Nucleus accumbens (tissue), 56 donors: Measurements from ENCODE around the gene PDE7B.

Experiments used
- DNase-seq, 56 donors: peaks; one replicate each; lab custom pipeline; 2025; lab: John Stamatoyannopoulos, UW

PDE7B gene

DNA sequence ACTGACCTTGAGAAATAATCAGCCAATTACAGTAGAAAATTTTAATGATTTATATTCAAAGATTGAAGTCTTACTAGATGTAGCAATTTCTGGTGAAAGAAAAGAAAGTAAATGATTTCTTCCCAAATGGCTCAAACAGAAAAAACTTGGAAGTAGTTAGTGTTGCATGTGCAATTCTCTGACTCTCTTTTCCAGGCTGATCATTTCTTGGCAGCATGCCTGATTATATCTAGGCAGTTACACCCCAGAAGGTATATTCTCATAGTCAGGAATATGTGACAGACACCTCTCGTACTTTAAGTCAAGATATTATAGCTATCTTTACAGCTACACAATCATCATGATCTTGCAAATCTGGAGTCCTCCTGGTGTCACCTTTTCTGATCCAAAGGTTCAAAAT lies 122.9 kb downstream of the PDE7B start:
- no peak for DNase-seq

DNA sequence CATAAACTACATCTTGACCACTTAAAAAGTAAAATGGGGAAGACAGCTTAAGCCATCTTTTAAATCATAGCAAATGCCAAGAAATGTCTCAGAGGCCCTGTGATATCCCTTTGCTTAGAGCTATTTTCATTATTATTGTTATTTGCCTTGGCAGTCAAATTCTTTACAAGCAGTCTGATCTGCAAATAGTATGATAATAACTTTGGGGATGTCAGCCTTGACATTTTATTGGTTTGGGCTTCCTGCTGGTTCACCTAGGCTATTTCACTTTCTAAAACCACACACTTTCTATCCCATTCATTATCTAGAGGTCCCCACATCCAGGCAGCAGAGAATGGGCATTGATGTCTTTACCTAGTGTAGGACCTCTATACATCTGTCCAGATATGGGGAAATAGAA lies 125.1 kb downstream of the PDE7B start:
- DNase-seq, result no peak

DNA sequence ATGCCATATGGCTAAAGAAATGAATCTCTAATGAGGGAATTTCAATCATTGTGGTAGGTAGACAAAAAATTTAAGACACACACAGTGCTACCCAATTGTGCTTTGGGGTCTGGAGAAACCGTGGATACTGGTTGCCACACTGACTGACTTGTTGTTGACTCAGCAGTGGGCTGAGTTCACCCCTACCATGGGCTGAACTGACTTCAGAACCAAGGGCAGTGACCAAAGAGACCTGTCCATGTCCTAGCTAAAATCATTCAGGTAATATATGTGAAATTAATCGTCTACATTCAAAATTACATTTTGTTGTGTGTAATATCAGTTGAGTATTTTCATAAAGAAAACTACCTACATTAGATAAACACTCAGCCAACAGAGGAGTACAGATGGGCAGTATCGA lies 131.6 kb downstream of the PDE7B start:
- DNase-seq, result no peak

DNA sequence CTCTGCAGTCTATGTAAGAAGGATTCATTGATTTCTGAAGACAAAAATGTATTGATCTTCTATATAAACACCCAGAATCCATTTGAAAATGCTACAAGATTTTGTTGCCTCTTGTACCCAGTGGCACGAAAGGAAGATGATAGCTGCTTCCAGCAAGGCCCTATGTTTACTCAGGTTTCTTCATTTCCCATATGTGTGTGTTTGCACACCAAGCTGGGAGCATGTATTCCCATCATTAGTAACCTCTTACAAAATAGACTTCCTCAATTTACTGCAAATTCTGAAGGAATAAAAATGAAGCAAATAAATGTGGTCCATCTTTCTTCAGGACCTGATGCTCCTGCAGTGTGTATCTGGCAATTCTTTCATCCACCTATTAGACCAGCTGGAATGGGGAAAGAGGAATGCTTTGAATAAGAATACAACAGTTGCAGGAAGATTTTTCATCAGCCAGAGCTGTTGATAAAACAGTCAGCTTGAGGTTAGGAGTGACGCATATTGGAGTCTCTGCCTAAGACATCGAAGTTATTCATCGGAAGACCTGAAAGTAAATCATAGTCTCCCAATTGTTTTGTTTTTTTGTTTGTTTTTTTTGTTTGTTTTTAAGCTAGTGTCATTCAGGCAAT lies 132.3 kb downstream of the PDE7B start:
- no peak for DNase-seq

DNA sequence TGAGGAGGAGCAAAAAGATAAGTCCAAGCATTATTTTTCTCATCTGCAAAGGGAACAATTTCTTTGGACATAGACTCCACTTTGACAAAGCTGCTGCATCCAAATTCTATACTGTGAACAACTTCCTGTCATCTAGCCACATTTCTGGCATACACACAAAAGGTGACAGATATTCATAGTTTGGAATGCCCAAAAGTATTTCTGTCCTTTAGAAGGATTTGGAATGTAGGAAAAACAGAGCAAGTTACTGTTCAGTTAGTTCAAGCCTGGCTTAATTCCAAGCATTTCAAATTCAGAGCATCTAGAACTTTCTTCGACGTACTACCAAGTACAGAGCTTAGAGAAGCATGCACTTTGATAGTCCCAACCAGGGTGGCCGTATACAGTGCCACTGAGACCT lies 134.0 kb downstream of the PDE7B start:
- DNase-seq, result no peak

DNA sequence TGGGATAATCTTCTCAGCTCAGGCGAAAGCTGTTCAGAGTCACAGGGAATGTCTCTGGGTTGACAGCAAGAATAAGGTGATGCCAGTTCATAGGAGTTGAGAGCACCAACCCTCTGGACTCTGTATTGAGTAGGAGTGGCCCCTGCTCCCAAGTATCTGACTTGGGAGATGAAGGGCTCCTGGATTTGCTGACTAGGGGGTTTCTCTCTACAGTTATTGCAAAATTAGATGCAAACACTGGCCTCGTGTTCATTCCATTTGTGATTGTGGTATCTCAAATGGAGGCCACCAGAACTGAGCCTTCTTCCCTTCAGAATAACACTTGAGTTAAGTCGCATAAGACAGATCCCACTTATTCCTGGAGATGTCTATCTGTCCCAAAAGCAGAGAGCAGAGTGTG lies 135.7 kb downstream of the PDE7B start:
- DNase-seq, result no peak

DNA sequence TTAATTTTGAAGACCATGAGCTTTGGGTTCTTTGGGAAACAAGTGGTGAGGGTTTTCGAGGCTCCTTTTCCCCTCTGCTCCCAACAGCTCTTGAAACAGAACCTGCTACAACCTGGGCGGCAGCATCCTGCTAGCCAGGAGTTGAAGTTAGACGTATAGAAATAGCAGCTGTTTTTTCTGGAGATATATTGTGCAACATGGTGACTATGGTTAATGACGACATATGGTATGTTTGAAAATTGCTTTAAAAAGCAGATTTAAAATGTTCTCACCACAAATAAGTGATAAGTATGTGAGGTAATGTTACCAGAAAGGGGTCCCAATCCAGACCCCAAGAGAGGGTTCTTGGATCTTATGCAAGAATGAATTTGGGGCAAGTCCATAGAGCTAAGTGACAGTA lies 138.9 kb downstream of the PDE7B start:
- no peak for DNase-seq

DNA sequence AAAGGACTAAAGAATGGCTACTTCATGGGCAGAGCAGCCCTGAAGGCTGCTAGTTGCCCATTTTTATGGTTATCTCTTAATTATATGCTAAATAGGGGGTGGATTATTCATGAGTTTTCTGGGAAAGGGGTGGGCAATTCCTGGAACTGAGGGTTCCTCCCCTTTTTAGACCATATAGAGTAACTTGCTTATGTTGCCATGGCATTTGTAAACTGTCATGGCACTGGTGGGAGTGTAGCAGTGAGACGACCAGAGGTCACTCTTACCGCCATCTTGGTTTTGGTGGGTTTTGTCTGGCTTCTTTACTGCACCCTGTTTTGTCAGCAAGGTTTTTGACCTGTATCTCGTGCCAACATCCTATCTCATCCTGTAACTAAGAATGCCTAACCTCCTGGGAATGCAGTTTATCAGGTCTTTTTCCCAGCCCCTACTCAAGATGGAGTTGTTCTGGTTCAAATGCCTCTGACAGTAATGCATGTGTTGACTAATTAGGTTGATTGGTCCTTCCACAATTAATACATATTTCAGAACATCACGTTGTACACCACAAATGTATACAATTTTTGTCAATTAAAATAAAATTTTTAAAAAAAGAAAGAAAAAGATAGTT lies 139.5 kb downstream of the PDE7B start:
- no peak for DNase-seq

DNA sequence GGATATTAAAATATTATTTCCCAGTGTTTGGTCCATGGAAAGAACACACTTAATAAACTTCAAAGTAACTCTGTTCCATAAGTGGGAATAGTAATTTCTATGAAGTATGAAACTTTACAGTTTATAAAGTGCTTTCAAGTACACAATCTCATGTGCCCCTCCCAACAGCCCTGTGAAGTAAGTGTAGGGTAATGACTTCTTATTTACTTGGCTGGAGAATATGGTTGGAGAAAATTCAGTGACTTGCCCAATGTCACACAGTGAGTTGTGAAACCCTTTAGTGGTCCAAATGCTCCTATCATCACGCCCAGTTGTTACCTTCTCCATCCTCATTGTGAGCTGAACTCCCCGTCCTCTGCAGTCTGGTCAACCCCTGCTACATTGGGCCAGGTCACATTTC lies 141.2 kb downstream of the PDE7B start:
- DNase-seq, result no peak

DNA sequence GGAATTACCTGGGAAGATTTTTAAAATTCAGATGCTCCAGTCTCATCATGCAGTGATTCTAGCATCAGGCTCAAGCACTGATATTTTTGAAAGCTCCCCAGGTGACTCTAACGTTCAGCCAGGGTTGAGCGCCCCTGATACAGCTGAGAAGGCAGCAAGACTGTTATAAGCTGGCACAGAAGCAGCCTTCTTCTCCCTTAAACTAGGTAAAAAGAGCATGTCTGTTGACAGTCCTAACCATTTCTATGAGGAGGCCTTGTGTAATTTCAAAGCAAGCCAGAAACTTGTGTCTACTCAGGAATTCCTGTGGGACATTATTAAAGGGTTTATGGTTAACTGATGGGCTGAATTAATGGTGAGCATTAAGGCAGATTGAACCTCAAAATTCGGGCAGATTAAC lies 141.9 kb downstream of the PDE7B start:
- no peak for DNase-seq

DNA sequence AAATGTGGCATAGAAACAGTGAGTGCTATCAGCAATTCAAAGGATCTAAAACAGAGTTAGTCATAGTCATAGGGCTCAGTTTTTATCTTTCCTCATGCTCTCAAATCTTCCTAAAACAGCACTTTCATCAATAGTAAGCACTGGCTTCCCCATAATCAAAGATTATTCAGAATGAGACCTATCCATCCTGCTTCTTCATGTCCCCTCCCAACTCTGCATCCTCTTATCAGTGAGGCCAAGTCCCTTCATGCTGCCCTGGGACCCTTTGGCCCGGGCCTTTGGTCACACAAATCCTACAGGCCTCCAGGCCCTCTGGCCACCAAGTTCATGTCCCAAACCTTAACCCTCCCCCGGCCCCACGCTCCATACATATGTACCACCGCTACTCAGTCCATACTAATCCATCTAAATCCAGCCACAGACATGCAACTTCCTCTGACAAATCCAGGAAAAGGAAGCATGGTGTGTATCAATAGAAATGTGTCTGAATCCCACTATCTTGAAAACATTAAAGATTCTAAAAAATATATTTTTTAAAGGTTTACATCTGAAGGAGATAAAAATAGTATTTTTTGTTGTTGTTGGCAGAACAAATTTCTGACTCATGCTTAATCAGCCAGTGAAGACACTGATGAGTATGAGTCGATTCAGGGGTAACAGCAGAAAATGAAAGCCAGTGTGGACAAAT lies 143.5 kb downstream of the PDE7B start:
- DNase-seq, result no peak

DNA sequence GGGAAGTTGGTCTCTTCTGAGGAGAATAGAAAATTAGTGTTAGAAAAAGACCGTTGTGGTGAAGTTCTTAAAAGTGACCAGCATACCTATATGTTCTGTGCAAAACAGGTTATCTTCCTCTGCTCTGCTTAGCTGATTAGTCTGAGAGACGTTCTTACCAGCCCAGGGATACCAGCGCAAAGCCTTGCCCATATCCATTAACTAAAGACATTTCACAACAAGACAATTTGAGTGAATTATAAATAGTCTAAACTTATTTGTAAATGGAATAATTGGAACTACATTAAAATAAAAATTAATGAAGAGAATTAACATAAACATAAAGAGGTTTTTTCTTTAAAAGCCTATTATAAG lies 144.0 kb downstream of the PDE7B start:
- DNase-seq, result no peak

DNA sequence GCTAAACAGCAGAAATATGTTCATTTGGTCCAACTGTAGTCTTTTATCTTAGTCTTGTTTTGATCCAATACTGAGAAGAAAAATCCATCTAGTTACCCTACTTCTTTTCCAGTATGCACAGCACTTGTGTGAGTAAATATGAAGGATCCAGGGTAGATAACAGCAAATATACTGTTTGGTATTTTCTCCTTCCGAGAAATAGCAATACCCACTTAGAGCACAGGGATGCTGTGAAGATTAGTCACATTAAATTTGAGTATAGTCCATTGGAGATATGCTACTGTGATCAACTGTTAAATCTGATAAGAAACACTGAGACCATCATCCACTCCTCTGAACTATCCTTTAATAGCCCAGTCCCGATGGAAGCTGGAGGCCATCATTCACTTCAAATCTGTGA lies 145.2 kb downstream of the PDE7B start:
- no peak for DNase-seq

DNA sequence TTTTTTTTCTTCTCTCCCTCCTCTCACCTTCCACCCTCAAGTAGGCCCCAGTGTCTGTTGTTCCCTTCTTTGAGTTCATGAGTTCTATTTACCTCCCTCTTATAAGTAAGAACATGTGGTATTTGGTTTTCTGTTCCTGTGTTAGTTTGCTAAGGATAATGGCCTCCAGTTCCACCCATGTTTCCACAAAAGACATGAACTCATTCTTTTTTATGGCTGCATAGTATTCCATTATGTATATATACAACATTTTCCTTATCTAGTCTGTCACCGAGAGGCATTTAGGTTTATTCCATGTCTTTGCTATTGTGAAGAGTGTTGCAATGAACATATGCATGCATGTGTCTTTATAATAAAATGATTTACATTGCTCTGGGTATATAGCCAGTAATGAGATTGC lies 147.9 kb downstream of the PDE7B start:
- DNase-seq, result no peak

DNA sequence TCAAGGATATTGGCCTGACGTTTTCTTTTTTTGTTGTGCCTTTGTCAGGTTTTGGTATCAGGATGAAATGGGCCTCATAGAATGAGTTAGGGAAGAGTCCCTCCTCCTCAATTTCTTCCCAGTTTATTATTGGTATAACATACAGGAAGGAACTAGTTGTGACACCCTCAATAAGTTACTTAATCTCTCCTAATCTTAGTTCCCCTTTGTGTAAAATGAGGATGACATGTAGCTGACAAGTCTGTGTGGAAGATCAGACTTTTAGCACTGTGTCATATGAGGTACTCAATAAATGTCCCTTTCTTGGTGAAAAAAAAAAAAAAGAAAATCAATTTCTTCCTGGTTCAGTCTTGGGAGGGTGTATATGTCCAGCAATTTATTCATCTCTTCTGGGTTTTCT lies 155.8 kb downstream of the PDE7B start:
- DNase-seq, result no peak

DNA sequence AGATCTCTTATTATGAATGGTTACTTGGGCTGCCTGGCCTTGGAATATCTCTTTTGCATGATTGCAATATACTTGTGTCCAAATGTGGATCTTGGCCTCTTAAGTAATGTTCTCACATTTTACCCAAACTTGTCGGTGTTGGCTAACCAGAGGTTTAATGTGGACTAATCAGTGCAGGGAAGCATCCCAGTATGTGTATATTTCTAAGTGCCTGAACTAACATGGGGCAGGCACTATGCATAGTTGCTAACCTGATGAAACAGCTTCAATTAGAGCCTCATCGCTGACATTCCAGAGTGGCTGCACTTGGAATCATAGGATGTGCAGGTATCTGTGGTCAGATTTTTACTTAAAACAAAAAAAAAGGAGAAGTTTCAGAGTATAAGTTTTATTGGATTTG lies 160.0 kb downstream of the PDE7B start:
- no peak for DNase-seq

DNA sequence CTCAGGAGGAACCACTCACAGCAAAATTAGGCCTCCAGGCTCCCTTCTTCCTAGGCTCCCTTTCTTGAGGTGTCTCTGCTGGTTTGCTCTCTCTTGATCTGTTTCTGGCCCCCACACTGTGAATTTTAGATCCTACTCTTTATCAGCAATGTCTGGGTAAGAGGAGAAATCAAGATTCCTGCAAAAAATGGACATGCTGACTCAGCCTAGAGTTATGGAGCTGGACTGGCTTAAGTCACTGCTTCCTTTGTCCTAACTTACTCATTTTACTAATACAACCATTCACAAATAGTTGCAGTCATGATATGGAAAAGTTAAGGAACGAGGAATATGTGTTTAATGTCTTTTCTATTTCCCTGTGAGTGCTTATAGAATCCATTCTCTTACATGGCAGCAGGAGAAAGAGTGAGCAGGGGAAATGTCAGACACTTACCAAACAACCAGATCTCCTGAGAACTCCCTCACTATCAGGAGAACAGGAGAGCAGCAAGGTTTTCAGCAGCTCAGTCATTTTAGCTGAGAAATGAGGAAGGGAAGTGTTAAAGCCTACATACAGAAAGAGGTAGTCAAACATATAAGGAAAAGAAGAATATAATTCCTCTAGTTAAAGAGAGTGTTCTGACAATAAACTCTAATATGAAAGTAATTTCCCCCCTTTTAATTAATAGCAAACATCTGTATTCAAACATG lies 160.8 kb downstream of the PDE7B start:
- DNase-seq, result no peak

DNA sequence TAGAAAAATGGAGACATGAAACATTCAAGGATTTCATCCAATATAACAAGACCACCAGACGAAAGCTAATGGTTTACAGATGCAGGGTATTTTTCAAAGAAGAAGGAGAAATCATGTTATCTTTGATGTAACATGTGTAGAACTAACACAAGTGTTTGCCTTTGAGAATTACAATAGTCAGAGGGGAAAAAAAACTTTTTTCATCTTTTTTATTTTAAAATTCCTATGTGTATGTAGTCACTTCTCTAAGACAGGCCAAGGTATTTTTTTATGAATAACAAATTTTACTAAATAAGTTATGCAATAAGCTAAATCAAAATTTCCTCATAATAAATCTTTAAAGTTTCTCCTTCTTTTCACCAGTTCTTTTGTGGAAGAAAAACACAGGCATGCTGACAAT lies 161.4 kb downstream of the PDE7B start:
- DNase-seq, result no peak

DNA sequence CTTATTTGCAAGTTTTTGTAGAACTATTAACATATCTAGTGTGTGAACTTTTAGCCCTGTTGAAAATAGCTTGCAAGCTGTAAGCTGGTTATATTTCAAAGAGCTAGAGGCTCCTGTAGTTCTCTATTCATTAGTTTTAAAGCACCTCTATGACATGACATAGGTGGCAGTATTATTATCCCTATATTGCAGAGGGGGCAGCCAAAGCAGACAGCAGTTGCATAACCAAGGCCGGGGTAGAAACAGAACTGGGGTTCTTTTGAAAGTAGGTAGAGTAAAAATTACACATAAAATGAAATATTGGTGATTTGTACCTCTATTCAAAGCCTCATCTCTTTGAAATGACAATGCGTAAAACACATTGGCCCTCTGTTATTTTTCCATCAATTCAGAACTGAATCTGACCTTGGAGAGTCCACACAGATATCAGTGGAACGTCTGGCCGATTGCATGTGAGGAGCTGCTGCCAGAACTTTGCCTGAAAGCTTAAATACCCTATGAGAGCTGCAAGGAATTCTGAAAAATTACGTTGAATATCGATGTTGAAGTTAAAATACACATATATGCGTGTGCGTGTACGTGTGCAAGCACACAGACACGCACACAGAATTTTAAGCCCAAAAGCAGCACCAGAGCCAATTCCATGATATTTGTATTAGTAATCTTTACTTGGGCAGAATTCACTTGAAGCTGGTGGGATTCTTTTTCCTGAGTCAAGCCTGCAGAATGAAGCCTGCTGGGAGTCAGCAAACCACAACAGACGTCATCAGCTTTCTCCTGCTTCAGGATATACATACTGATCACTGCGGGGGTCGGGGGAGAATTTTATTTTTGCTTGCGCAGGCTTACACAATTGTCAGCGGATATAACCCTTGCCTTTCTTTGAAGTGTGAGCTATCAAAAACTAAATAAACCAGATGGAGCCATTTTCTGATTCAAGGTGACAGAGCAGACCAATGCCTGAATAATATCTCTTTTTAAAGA lies 163.2 kb downstream of the PDE7B start:
- no peak for DNase-seq

DNA sequence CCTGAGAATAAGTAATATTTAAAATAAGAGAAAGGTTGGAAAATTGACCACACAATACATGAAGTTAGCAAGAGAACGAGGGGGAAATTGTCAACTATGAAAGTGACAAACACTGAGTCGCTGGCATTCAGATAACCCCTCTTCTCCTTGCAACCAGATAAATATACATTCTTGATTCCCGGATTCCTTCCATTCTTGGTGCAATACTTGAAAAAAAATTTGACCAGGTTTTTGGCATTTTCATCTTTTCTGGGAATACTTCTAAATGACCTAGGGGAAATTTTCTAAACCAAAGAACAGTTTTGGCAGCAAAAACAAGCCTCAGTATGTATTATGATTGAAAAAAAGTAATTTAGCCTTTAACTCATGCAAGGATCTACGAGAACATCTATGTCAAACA lies 164.0 kb downstream of the PDE7B start:
- DNase-seq, result no peak
